T-helper 1 cell treated with Interleukin-12 subunit alpha and Interleukin-12 subunit beta and Interleukin-4 antibody, amounts not matched to agents 30 μg/mL and 1 μg/mL, for 36 hours (primary cell): ENCODE measurements around the gene KICS2.

Experiments used
- H3K27ac Mint-ChIP-seq: one replicate; pipeline ENCODE4 v1.8.0; 2021; ENCODE audit warnings: mild to moderate bottlenecking, mixed read lengths
- H3K27me3 Mint-ChIP-seq: one replicate; pipeline ENCODE4 v1.8.0; 2021; ENCODE audit warnings: low read depth, mixed read lengths
- H3K36me3 Mint-ChIP-seq: one replicate; pipeline ENCODE4 v1.8.0; 2021; ENCODE audit warnings: low read depth, mixed read lengths
- H3K4me1 Mint-ChIP-seq: one replicate; pipeline ENCODE4 v1.8.0; 2021; ENCODE audit warnings: low read depth, mixed read lengths
- H3K4me3 Mint-ChIP-seq: one replicate; pipeline ENCODE4 v1.8.0; 2021; ENCODE audit warnings: mild to moderate bottlenecking, moderate library complexity, mixed read lengths
- H3K9me3 Mint-ChIP-seq: one replicate; pipeline ENCODE4 v1.8.0; 2021; ENCODE audit warnings: mixed read lengths

The KICS2 gene

GRCh38 chr12:64194333-64195149 is 27.6 kb downstream of the KICS2 start:
- Mint-ChIP-seq H3K27ac (no peak overlapping the region), H3K4me1 (peaks cover 10% of the 10 kb centered on the region), H3K4me3 (no peak overlapping the region), H3K9me3 (no peaks in the 10 kb centered on the region), H3K27me3 (no peaks in the 10 kb centered on the region), H3K36me3 (peaks cover 21% of the 10 kb centered on the region)

GRCh38 chr12:64193931-64194330 is 28.2 kb downstream of the KICS2 start:
- Mint-ChIP-seq H3K27me3 (no peaks in the 10 kb centered on the region), H3K4me3 (no peak overlapping the region), H3K36me3 (peaks cover 21% of the 10 kb centered on the region), H3K9me3 (no peaks in the 10 kb centered on the region), H3K4me1 (peaks cover 10% of the 10 kb centered on the region), H3K27ac (no peak overlapping the region)

GRCh38 chr12:64192644-64193444 is 29.3 kb downstream of the KICS2 start:
- H3K27me3 Mint-ChIP-seq = no peaks in the 10 kb centered on the region
- peaks cover 21% of the 10 kb centered on the region for H3K36me3 Mint-ChIP-seq
- H3K4me3 Mint-ChIP-seq = no peak overlapping the region
- H3K4me1 Mint-ChIP-seq = peaks cover 10% of the 10 kb centered on the region
- H3K27ac Mint-ChIP-seq = no peak overlapping the region
- H3K9me3 Mint-ChIP-seq = no peaks in the 10 kb centered on the region

GRCh38 chr12:64190140-64190539 is 32.0 kb downstream of the KICS2 start:
- Mint-ChIP-seq H3K27me3 (no peaks in the 10 kb centered on the region), H3K4me1 (peaks cover 10% of the 10 kb centered on the region), H3K27ac (no peak overlapping the region), H3K9me3 (no peaks in the 10 kb centered on the region), H3K36me3 (peaks cover 20% of the 10 kb centered on the region), H3K4me3 (no peak overlapping the region)

GRCh38 chr12:64189530-64189929 is 32.6 kb downstream of the KICS2 start:
- Mint-ChIP-seq H3K27me3 (no peaks in the 10 kb centered on the region), H3K4me1 (peaks cover 8% of the 10 kb centered on the region), H3K36me3 (peaks cover 18% of the 10 kb centered on the region), H3K9me3 (no peaks in the 10 kb centered on the region), H3K27ac (no peak overlapping the region), H3K4me3 (no peak overlapping the region)

GRCh38 chr12:64187794-64188193 is 34.3 kb downstream of the KICS2 start:
- H3K27me3 Mint-ChIP-seq = no peaks in the 10 kb centered on the region
- no peaks in the 10 kb centered on the region for H3K9me3 Mint-ChIP-seq
- H3K27ac Mint-ChIP-seq = no peak overlapping the region
- H3K36me3 Mint-ChIP-seq = peaks cover 6% of the 10 kb centered on the region
- no peak overlapping the region for H3K4me3 Mint-ChIP-seq
- H3K4me1 Mint-ChIP-seq = peaks cover under 1% of the 10 kb centered on the region

- H3K9me3 Mint-ChIP-seq = no peaks in the 10 kb centered on the region
- H3K4me1 Mint-ChIP-seq = no peaks in the 10 kb centered on the region
- peaks cover 1% of the 10 kb centered on the region for H3K36me3 Mint-ChIP-seq
- no peak overlapping the region for H3K4me3 Mint-ChIP-seq
- no peaks in the 10 kb centered on the region for H3K27me3 Mint-ChIP-seq
- H3K27ac Mint-ChIP-seq = no peak overlapping the region
Observed at GRCh38 chr12:64187370-64187769, 34.7 kb downstream of the KICS2 start.

- Mint-ChIP-seq H3K27me3 (no peaks in the 10 kb centered on the region), H3K4me3 (no peak overlapping the region), H3K9me3 (no peaks in the 10 kb centered on the region), H3K36me3 (no peaks in the 10 kb centered on the region), H3K27ac (no peak overlapping the region), H3K4me1 (no peaks in the 10 kb centered on the region)
Observed at GRCh38 chr12:64186789-64187188, 35.3 kb downstream of the KICS2 start.

GRCh38 chr12:64184216-64184615 is 37.9 kb downstream of the KICS2 start:
- H3K4me3 Mint-ChIP-seq = no peak overlapping the region

GRCh38 chr12:64181430-64182291 is 40.4 kb downstream of the KICS2 start:
- Mint-ChIP-seq H3K9me3 (no peaks in the 10 kb centered on the region), H3K4me3 (no peak overlapping the region), H3K36me3 (no peaks in the 10 kb centered on the region), H3K27me3 (no peaks in the 10 kb centered on the region), H3K27ac (no peak overlapping the region), H3K4me1 (no peaks in the 10 kb centered on the region)

More at GRCh38 chr12:64184216-64184615, 37.9 kb downstream of the KICS2 start:
- no peaks in the 10 kb centered on the region for H3K4me1 Mint-ChIP-seq
- no peaks in the 10 kb centered on the region for H3K27me3 Mint-ChIP-seq
- no peak overlapping the region for H3K27ac Mint-ChIP-seq
- H3K36me3 Mint-ChIP-seq = no peaks in the 10 kb centered on the region
- no peaks in the 10 kb centered on the region for H3K9me3 Mint-ChIP-seq

GRCh38 chr12:64180951-64181350 is 41.1 kb downstream of the KICS2 start:
- Mint-ChIP-seq H3K9me3 (no peaks in the 10 kb centered on the region), H3K27me3 (no peaks in the 10 kb centered on the region), H3K4me3 (no peak overlapping the region), H3K36me3 (no peaks in the 10 kb centered on the region), H3K4me1 (no peaks in the 10 kb centered on the region), H3K27ac (no peak overlapping the region)

GRCh38 chr12:64178122-64178521 is 44.0 kb downstream of the KICS2 start:
- Mint-ChIP-seq H3K27me3 (no peaks in the 10 kb centered on the region), H3K27ac (no peak overlapping the region), H3K36me3 (no peaks in the 10 kb centered on the region), H3K4me1 (no peaks in the 10 kb centered on the region), H3K4me3 (no peak overlapping the region), H3K9me3 (no peaks in the 10 kb centered on the region)

GRCh38 chr12:64177001-64177400 is 45.1 kb downstream of the KICS2 start:
- no peak overlapping the region for H3K27ac Mint-ChIP-seq
- no peaks in the 10 kb centered on the region for H3K9me3 Mint-ChIP-seq
- no peaks in the 10 kb centered on the region for H3K27me3 Mint-ChIP-seq
- no peak overlapping the region for H3K4me3 Mint-ChIP-seq
- no peaks in the 10 kb centered on the region for H3K36me3 Mint-ChIP-seq
- no peaks in the 10 kb centered on the region for H3K4me1 Mint-ChIP-seq

- Mint-ChIP-seq H3K36me3 (no peaks in the 10 kb centered on the region), H3K27ac (no peak overlapping the region), H3K4me1 (no peaks in the 10 kb centered on the region), H3K4me3 (no peak overlapping the region), H3K9me3 (no peaks in the 10 kb centered on the region), H3K27me3 (no peaks in the 10 kb centered on the region)
Observed at GRCh38 chr12:64175254-64175945, 46.7 kb downstream of the KICS2 start.
